Parathyroid adenoma (tissue), 2 donors: ENCODE data around the gene FAM229A.

Experiments used
- H2AFZ ChIP-seq: fragments of 300-600 bp; sonication (generic); one replicate; pipeline ENCODE4 v1.7.0; 2017; ENCODE audit warnings: antibody characterized with exemption, mild to moderate bottlenecking
- H3K27ac ChIP-seq: fragments of 300-600 bp; sonication (generic); one replicate; pipeline ENCODE4 v1.7.0; 2017
- H3K27me3 ChIP-seq: fragments of 300-600 bp; sonication (generic); one replicate; pipeline ENCODE4 v1.7.0; 2017; ENCODE audit warnings: low read length; ENCODE audit not compliant: control insufficient read depth, insufficient read depth
- H3K36me3 ChIP-seq: fragments of 300-600 bp; sonication (generic); one replicate; pipeline ENCODE4 v1.7.0; 2017; ENCODE audit warnings: low read length; ENCODE audit not compliant: control insufficient read depth, insufficient read depth
- H3K4me1 ChIP-seq: fragments of 300-600 bp; sonication (generic); one replicate; pipeline ENCODE4 v1.7.0; 2017; ENCODE audit warnings: control low read depth
- H3K4me2 ChIP-seq: fragments of 300-600 bp; sonication (generic); one replicate; pipeline ENCODE4 v1.7.0; 2017; ENCODE audit warnings: low read length
- H3K4me3 ChIP-seq: fragments of 300-600 bp; sonication (generic); one replicate; pipeline ENCODE4 v1.7.0; 2017; ENCODE audit warnings: low read depth, low read length
- H3K79me2 ChIP-seq: fragments of 300-600 bp; sonication (generic); one replicate; pipeline ENCODE4 v1.7.0; 2017; ENCODE audit warnings: control low read depth
- H3K9ac ChIP-seq: fragments of 300-600 bp; sonication (generic); one replicate; pipeline ENCODE4 v1.7.0; 2017; ENCODE audit warnings: mild to moderate bottlenecking
- H3K9me3 ChIP-seq: fragments of 300-600 bp; sonication (generic); one replicate; pipeline ENCODE4 v1.7.0; 2017; ENCODE audit warnings: low read length; ENCODE audit not compliant: control insufficient read depth
- CTCF ChIP-seq: fragments of 300-600 bp; sonication (generic); IDR thresholded peaks from one replicate; pipeline ENCODE4 v1.7.0; 2017; ENCODE audit warnings: antibody characterized with exemption, mild to moderate bottlenecking
- donor health status: primary hyperparathyroidism.

The FAM229A gene

GRCh38 chr1:32351399-32352238 lies 10.7 kb downstream of the FAM229A start:
- TF ChIP-seq CTCF = no peak
- H3K4me2 ChIP-seq = peak overlapping the region; percentile 93
- H3K27ac ChIP-seq = peak overlapping the region; percentile 79
- no peaks in the 10 kb centered on the region for H3K4me1 ChIP-seq
- H3K36me3 ChIP-seq = no peaks in the 10 kb centered on the region
- peak overlapping the region; percentile 80 for H2AFZ ChIP-seq
- no peaks in the 10 kb centered on the region for H3K9me3 ChIP-seq
- no peaks in the 10 kb centered on the region for H3K79me2 ChIP-seq
- H3K9ac ChIP-seq = no peak overlapping the region
- no peaks in the 10 kb centered on the region for H3K27me3 ChIP-seq
- peak overlapping the region; percentile 85 for H3K4me3 ChIP-seq

- Histone ChIP-seq H3K79me2 (no peaks in the 10 kb centered on the region), H2AFZ (peak overlapping the region; percentile 50), H3K27ac (peak overlapping the region; percentile 79), H3K4me2 (peak overlapping the region; percentile 65), H3K27me3 (no peaks in the 10 kb centered on the region), H3K36me3 (no peaks in the 10 kb centered on the region), H3K9ac (no peak overlapping the region), H3K9me3 (no peaks in the 10 kb centered on the region), H3K4me1 (no peaks in the 10 kb centered on the region), H3K4me3 (peak overlapping the region; percentile 85)
- peak; percentile 54 for TF ChIP-seq CTCF
Observed at GRCh38 chr1:32350785-32351398, 11.4 kb downstream of the FAM229A start.

- H3K4me1 ChIP-seq = peaks cover 2% of the 10 kb centered on the region
- H2AFZ ChIP-seq = no peak overlapping the region
- TF ChIP-seq CTCF = no peak
- H3K9me3 ChIP-seq = no peaks in the 10 kb centered on the region
- H3K27ac ChIP-seq = no peak overlapping the region
- no peaks in the 10 kb centered on the region for H3K79me2 ChIP-seq
- H3K4me2 ChIP-seq = no peak overlapping the region
- H3K9ac ChIP-seq = no peak overlapping the region
- no peaks in the 10 kb centered on the region for H3K27me3 ChIP-seq
- no peaks in the 10 kb centered on the region for H3K36me3 ChIP-seq
- H3K4me3 ChIP-seq = no peak overlapping the region
Observed at GRCh38 chr1:32349211-32349708, 13.0 kb downstream of the FAM229A start.

- H3K9me3 ChIP-seq = no peaks in the 10 kb centered on the region
- TF ChIP-seq CTCF = no peak
- H3K4me3 ChIP-seq = no peak overlapping the region
- no peaks in the 10 kb centered on the region for H3K36me3 ChIP-seq
- H3K4me1 ChIP-seq = peaks cover 2% of the 10 kb centered on the region
- no peak overlapping the region for H3K4me2 ChIP-seq
- no peaks in the 10 kb centered on the region for H3K27me3 ChIP-seq
- no peak overlapping the region for H3K9ac ChIP-seq
- no peaks in the 10 kb centered on the region for H3K79me2 ChIP-seq
- H2AFZ ChIP-seq = no peak overlapping the region
- no peak overlapping the region for H3K27ac ChIP-seq
Observed at GRCh38 chr1:32346532-32347157, 15.6 kb downstream of the FAM229A start.
